Right lobe of liver (tissue), 6 donors: Measurements from ENCODE around the gene ERC1. TPM values are rescaled to one million over a fixed set of nuclear protein-coding genes. Genes with fewer than 3 reads are reported as not detected.

Experiments used
- ATAC-seq, 4 donors: fragments of 200-7000 bp; cut with Tn5 transposase; one replicate each; pipeline ENCODE4 v1.9.1; 2020; ENCODE audit warnings: mild to moderate bottlenecking in 4 of 4, moderate library complexity in 4 of 4
- DNase-seq, 3 donors: peaks; one replicate each; pipeline ENCODE4 v3.0.0-alpha.2; 2020
- H3K27ac ChIP-seq, 3 donors: fragments of 200-600 bp; one replicate each; pipeline ENCODE4 v1.8.0; 2022
- H3K27me3 ChIP-seq, 2 donors: fragments of 200-600 bp; one replicate each; pipeline ENCODE4 v1.8.0; 2022
- H3K36me3 ChIP-seq, 4 donors: fragments of 200-600 bp; sonication (generic) in 1 of 4; one replicate each; pipeline versions ENCODE4 v1.5.1 to v1.8.0; 2017 to 2022; ENCODE audit warnings: control low read depth in 1 of 4
- H3K4me1 ChIP-seq, 4 donors: fragments of 200-600 bp; sonication (generic) in 1 of 4; one replicate each; pipeline versions ENCODE4 v1.5.1 to v1.8.0; 2017 to 2022; ENCODE audit warnings: control low read depth in 1 of 4
- H3K4me3 ChIP-seq, 3 donors: fragments of 200-600 bp; one replicate each; pipeline ENCODE4 v1.8.0; 2022
- H3K9me3 ChIP-seq, 4 donors: fragments of 200-600 bp; sonication (generic) in 1 of 4; one replicate each; pipeline versions ENCODE4 v1.5.1 to v1.8.0; 2017 to 2022; ENCODE audit warnings: control low read depth in 1 of 4
- POLR2A ChIP-seq: fragments of 450-650 bp; IDR thresholded peaks from one replicate; pipeline ENCODE4 v1.6.1; 2017; ENCODE audit warnings: antibody characterized with exemption, mild to moderate bottlenecking
- WGBS: methylation state at CpG from one replicate; pipeline ENCODE4 v1.1.6; 2018; ENCODE audit warnings: low coverage, low lambda C conversion rate; ENCODE audit not compliant: insufficient coverage; ENCODE audit errors: missing lambda C conversion rate; 5-methylcytosine and 5-hydroxymethylcytosine counted together
- intact Hi-C, 2 donors: fragments of 100-400 bp; cut with DNase I; formaldehyde crosslinking; loops; one replicate each; pipeline versions ENCODE4 v1.11.2 to v1.14.1; 2022
- total RNA-seq, 6 experiments: library from RNA; depleted of rRNA in 2 of 6; stranded (reverse); fragments of >200 nt in 2 of 6; fragmentation: NEBNext Ultra II Directional in 3 of 6; extraction: Animal tissue kit (Norgen Biotek cat#: 25700) in 3 of 6; gene quantifications; one replicate each; pipeline versions ENCODE4 v1.1.0 to v1.2.4, GENCODE V29; 2016 to 2023
- TF ChIP-seq, protein P1 (sequence below), 4 donors: fragments of 200-600 bp in 3 of 4; fragments of 450-650 bp in 1 of 4; IDR thresholded peaks; one replicate each; pipeline versions ENCODE4 v1.5.1 to v1.8.0; 2016 to 2022; ENCODE audit warnings: antibody characterized with exemption in 4 of 4, mild to moderate bottlenecking in 2 of 4
- donor health status: DM: no; HTN: yes; CAD: no.
- donor health status: DM: no; HTN: no; CAD: no.
- donor health status: DM: no; HTN: no; CAD: no.
- donor health status: DM: no; HTN: yes; CAD: no.
- donor health status: DM: no; HTN: yes; CAD: no.

ERC1 gene
- total RNA-seq, 6 experiments from 2014 or later: 24.8 to 30.8 (median 28.6) TPM

DNA sequence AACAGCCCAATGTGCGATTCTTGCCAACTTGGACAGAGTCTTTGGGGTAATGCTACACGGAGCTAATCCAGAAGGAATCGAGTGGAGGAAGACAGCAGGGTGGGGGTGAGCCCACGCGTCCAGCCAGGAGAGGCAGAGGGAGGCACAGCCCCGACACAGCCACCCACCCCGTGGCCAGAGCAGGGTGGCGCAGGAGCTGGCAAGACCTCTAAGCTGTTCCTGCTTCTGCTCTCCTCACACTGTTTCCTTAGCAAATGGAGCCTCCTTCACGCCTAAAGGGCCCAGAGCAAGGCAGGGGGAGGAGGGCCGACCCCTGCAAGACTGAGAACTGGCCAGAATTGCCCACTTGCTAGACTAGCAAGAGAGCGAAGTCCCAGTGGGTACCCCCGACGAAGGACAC is 511.8 kb downstream of the ERC1 start:
- 83% methylated on average over 9 of the region's 13 CpGs for WGBS
- ATAC-seq (no peak), DNase-seq (no peak)
- no peaks in the 10 kb centered on the region for H3K9me3 ChIP-seq
- no peak for TF ChIP-seq POLR2A
- intact Hi-C loops: no loop called here
- no peaks in the 10 kb centered on the region for H3K27me3 ChIP-seq
- H3K36me3 ChIP-seq: no peaks in the 10 kb centered on the region
- no peak overlapping the region for H3K27ac ChIP-seq
- H3K4me3 ChIP-seq: no peak overlapping the region
- H3K4me1 ChIP-seq: no peaks in the 10 kb centered on the region

DNA sequence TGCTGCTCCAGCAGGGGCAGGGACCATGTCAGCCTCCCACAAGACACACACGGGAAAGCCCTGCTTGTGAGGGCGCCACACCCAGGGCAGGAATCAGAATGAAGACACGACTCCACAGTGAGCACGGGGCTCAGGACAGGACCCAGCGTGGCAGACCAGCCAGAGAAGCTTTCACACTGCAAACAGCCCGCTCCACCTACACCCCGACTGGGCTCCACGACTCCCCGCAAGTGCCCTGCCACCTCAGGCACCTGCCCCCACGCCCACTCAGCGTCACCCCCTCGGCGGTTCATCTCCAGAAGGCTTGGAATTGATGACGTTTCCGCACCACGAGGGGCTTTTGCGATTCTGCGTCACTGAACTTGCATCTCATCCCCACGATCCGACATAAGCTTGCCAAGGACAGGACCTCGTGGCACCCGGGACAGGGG is 512.3 kb downstream of the ERC1 start:
- DNase-seq (no peak), ATAC-seq (no peak)
- Histone ChIP-seq H3K9me3 (no peaks in the 10 kb centered on the region), H3K36me3 (no peaks in the 10 kb centered on the region), H3K27ac (no peak overlapping the region), H3K4me1 (no peaks in the 10 kb centered on the region), H3K27me3 (no peaks in the 10 kb centered on the region), H3K4me3 (no peak overlapping the region)
- TF ChIP-seq POLR2A: no peak
- TF ChIP-seq, protein P1, sequence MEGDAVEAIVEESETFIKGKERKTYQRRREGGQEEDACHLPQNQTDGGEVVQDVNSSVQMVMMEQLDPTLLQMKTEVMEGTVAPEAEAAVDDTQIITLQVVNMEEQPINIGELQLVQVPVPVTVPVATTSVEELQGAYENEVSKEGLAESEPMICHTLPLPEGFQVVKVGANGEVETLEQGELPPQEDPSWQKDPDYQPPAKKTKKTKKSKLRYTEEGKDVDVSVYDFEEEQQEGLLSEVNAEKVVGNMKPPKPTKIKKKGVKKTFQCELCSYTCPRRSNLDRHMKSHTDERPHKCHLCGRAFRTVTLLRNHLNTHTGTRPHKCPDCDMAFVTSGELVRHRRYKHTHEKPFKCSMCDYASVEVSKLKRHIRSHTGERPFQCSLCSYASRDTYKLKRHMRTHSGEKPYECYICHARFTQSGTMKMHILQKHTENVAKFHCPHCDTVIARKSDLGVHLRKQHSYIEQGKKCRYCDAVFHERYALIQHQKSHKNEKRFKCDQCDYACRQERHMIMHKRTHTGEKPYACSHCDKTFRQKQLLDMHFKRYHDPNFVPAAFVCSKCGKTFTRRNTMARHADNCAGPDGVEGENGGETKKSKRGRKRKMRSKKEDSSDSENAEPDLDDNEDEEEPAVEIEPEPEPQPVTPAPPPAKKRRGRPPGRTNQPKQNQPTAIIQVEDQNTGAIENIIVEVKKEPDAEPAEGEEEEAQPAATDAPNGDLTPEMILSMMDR (IDR thresholded peaks at IDR 0.05): no peak
- WGBS: 76% methylated on average over 11 of the region's 22 CpGs
- intact Hi-C loops: no loop called here

GRCh38 chr12:1504304-1504894 is 513.4 kb downstream of the ERC1 start:
- no peak overlapping the region for H3K27ac ChIP-seq
- no peak for TF ChIP-seq POLR2A
- TF ChIP-seq, protein P1 (IDR thresholded peaks at IDR 0.05): no peak
- no peaks in the 10 kb centered on the region for H3K27me3 ChIP-seq
- H3K4me1 ChIP-seq: no peaks in the 10 kb centered on the region
- DNase-seq (peak in 1 of 3 donors; percentile 29), ATAC-seq (no peak)
- H3K4me3 ChIP-seq: no peak overlapping the region
- WGBS: 66% methylated on average over 12 of the region's 16 CpGs
- intact Hi-C loops: no loop called here
- no peaks in the 10 kb centered on the region for H3K36me3 ChIP-seq
- no peaks in the 10 kb centered on the region for H3K9me3 ChIP-seq

- H3K4me1 ChIP-seq: no peaks in the 10 kb centered on the region
- WGBS: 64% methylated on average over 8 of the region's 14 CpGs
- no peak for ATAC-seq
- no peak for TF ChIP-seq POLR2A
- TF ChIP-seq, protein P1 (IDR thresholded peaks at IDR 0.05): no peak
- H3K27ac ChIP-seq: no peak overlapping the region
- H3K9me3 ChIP-seq: no peaks in the 10 kb centered on the region
- no peaks in the 10 kb centered on the region for H3K27me3 ChIP-seq
- peak in 1 of 3 donors; percentile 4 for DNase-seq
- H3K36me3 ChIP-seq: no peaks in the 10 kb centered on the region
- intact Hi-C loops: no loop called here
- no peak overlapping the region for H3K4me3 ChIP-seq
These were observed 513.9 kb downstream of the ERC1 start for GRCh38 chr12:1504895-1505311.

DNA sequence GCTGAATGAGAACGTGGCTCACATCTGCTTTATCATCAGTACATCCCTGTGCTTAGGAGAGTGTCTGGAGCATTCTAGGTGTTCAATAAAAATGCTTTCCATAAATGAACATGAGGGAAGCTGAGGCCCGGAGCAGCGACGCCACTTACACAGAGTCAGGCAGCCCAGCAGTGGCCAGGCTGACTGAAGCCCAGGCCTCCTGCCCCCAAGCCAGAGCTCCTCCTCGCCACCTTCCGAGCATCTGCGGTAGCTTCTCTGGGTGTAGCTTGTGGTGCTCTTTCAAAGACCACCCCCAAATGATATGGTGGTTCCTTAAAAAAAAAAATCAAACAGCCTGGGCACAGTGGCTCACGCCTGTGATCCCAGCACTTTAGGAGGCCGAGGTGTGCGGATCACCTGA is 514.6 kb downstream of the ERC1 start:
- DNase-seq: no peak
- intact Hi-C loops: no loop called here
- H3K4me1 ChIP-seq: no peaks in the 10 kb centered on the region
- H3K36me3 ChIP-seq: no peaks in the 10 kb centered on the region
- no peak for ATAC-seq
- no peak overlapping the region for H3K4me3 ChIP-seq
- WGBS: 67% methylated on average over 6 of the region's 10 CpGs
- no peak overlapping the region for H3K27ac ChIP-seq
- TF ChIP-seq, protein P1 (IDR thresholded peaks at IDR 0.05): no peak
- no peak for TF ChIP-seq POLR2A
- no peaks in the 10 kb centered on the region for H3K27me3 ChIP-seq
- no peaks in the 10 kb centered on the region for H3K9me3 ChIP-seq
